ENCODE results near the gene EXOSC1.
"Not testable (repeated sequence)": the region's sequence is repeated elsewhere in the genome, so short reads cannot be mapped to it uniquely, and the experiment has no call there.

GRCh38 chr10:97423757-97424098 lies 22.1 kb downstream of the EXOSC1 start:
- not testable (repeated sequence) for TF ChIP-seq CTCF (IDR thresholded peaks at IDR 0.05; ENCODE audit: low read depth, low read length); EZH2phosphoT487 (IDR thresholded peaks at IDR 0.05; ENCODE audit: low read depth)
